ENCODE measurements around the gene GLMN. TPM values are rescaled to one million over a fixed set of nuclear protein-coding genes. Genes with fewer than 3 reads are reported as not detected.

Gene GLMN
- total RNA-seq, 1 experiment from 2014 or later = 20.2 TPM

Other genes with a start within 250 kb of the GLMN start
- not detected in 2 replicates for gene SETSIP, start 223.6 kb downstream of the GLMN start, total RNA-seq (2014; rRNA removed; shearing (Covaris generic))
- 0.49 and 0.72 TPM in 2 replicates for gene BTBD8, start 218.6 kb downstream of the GLMN start, total RNA-seq (2014; rRNA removed; shearing (Covaris generic))
- gene C1orf146, start 81.1 kb downstream of the GLMN start, total RNA-seq (2014; rRNA removed; shearing (Covaris generic)) = not detected in 2 replicates
- gene RPAP2, start 72 bp upstream of the GLMN start, total RNA-seq (2014; rRNA removed; shearing (Covaris generic)) = 11.2 and 14.8 TPM in 2 replicates
- gene GFI1, start 187.9 kb upstream of the GLMN start, total RNA-seq (2014; rRNA removed; shearing (Covaris generic)) = 0.12 and 0.20 TPM in 2 replicates